OCI-LY1 (cell line): ENCODE results near the gene DHFR.

Source experiments
- H2AFZ ChIP-seq: fragments of 200-600 bp; sonication (generic), shearing (Covaris generic); 2 replicates; pipeline ENCODE4 v1.6.0; 2014; ENCODE audit warnings: antibody characterized with exemption, mild to moderate bottlenecking, low read length
- H3F3A ChIP-seq: fragments of 200-600 bp; sonication (generic), shearing (Covaris generic); 2 replicates; pipeline ENCODE4 v1.6.0; 2014; ENCODE audit warnings: mild to moderate bottlenecking, antibody characterized with exemption, low read length, moderate library complexity; ENCODE audit not compliant: insufficient read depth
- H3K27ac ChIP-seq: fragments of 200-600 bp; sonication (generic); 2 replicates; pipeline ENCODE4 v1.5.1; 2014; ENCODE audit warnings: low read length, mixed run types, mild to moderate bottlenecking, low read depth; ENCODE audit not compliant: poor library complexity, severe bottlenecking
- H3K27me3 ChIP-seq: fragments of 200-600 bp; sonication (generic); 2 replicates; pipeline ENCODE4 v1.6.0; 2014; ENCODE audit warnings: antibody characterized with exemption, mild to moderate bottlenecking, low read length, moderate library complexity; ENCODE audit not compliant: insufficient read depth
- H3K36me3 ChIP-seq: fragments of 200-600 bp; sonication (generic); 2 replicates; pipeline ENCODE4 v1.6.1; 2014; ENCODE audit warnings: mild to moderate bottlenecking, antibody characterized with exemption, low read length, moderate library complexity, mixed read lengths; ENCODE audit not compliant: insufficient read depth
- H3K4me1 ChIP-seq: fragments of 200-600 bp; sonication (generic); 2 replicates; pipeline ENCODE4 v1.5.1; 2014; ENCODE audit warnings: mild to moderate bottlenecking, low read length, moderate library complexity; ENCODE audit not compliant: insufficient read depth, severe bottlenecking
- H3K4me2 ChIP-seq: fragments of 200-600 bp; sonication (generic), shearing (Covaris generic); 2 replicates; pipeline ENCODE4 v1.6.1; 2014; ENCODE audit warnings: low read length
- H3K4me3 ChIP-seq: fragments of 200-600 bp; sonication (generic); 2 replicates; pipeline ENCODE4 v1.5.1; 2014; ENCODE audit warnings: low read length, low read depth, mild to moderate bottlenecking, mixed read lengths; ENCODE audit not compliant: poor library complexity, severe bottlenecking
- H3K79me2 ChIP-seq: fragments of 200-600 bp; shearing (Covaris generic); 2 replicates; pipeline ENCODE4 v1.6.1; 2016; ENCODE audit warnings: mixed run types, low read length, mixed read lengths; ENCODE audit not compliant: insufficient read depth
- H3K9ac ChIP-seq: fragments of 200-600 bp; sonication (generic), shearing (Covaris generic); 2 replicates; pipeline ENCODE4 v1.6.1; 2014; ENCODE audit warnings: mild to moderate bottlenecking, low read length, mixed read lengths
- H3K9me2 ChIP-seq: fragments of 200-600 bp; sonication (generic), shearing (Covaris generic); 2 replicates; pipeline ENCODE4 v1.6.1; 2014; ENCODE audit warnings: low read depth, mild to moderate bottlenecking, low read length, mixed read lengths
- H3K9me3 ChIP-seq: fragments of 200-600 bp; shearing (Covaris generic); 2 replicates; pipeline ENCODE4 v1.6.1; 2014; ENCODE audit warnings: low read length, mixed read lengths
- H4K20me1 ChIP-seq: fragments of 200-600 bp; sonication (generic), shearing (Covaris generic); 2 replicates; pipeline ENCODE4 v1.6.0; 2016; ENCODE audit warnings: mild to moderate bottlenecking, low read length; ENCODE audit not compliant: insufficient read depth
- EZH2 ChIP-seq: fragments of 200-600 bp; sonication (generic), shearing (Covaris generic); IDR thresholded peaks from 2 replicates; pipeline ENCODE4 v1.8.0; 2017; ENCODE audit warnings: borderline replicate concordance, mixed run types, mild to moderate bottlenecking, antibody characterized with exemption, low read length, moderate library complexity, mixed read lengths
- TF ChIP-seq, protein P1 (sequence below): fragments of 200-600 bp; sonication (generic), shearing (Covaris generic); IDR thresholded peaks from 2 replicates; pipeline ENCODE4 v1.5.1; 2017; ENCODE audit warnings: mild to moderate bottlenecking, antibody characterized with exemption, low read length, moderate library complexity, mixed read lengths

DHFR gene

DNA sequence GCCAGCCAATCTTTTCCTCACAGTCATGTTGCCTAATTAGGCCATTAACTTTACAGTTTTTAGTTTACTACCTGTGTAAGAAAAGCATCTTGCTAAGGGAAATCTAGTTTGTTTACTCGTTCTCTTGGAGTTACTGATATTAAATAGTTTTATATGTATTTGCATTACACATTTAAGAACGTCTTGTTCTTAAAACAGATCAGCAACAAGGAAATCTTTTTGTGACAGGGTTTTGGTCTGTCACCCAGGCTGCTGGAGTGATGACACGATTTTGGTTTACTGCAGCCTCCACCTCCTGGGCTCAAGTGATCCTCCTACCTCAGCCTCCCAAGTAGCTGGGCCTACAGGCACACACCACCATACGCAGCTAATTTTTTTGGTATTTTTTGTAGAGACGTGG, 29.6 kb downstream of the DHFR start:
- no peak overlapping the region for H3K4me3 ChIP-seq
- no peak overlapping the region for H3K4me2 ChIP-seq
- H3K79me2 ChIP-seq = no peaks in the 10 kb centered on the region
- no peak overlapping the region for H3K9ac ChIP-seq
- H4K20me1 ChIP-seq = no peaks in the 10 kb centered on the region
- H3K9me2 ChIP-seq = no peaks in the 10 kb centered on the region
- H3F3A ChIP-seq = no peaks in the 10 kb centered on the region
- no peak overlapping the region for H3K27ac ChIP-seq
- no peak for TF ChIP-seq EZH2
- TF ChIP-seq, protein P1, sequence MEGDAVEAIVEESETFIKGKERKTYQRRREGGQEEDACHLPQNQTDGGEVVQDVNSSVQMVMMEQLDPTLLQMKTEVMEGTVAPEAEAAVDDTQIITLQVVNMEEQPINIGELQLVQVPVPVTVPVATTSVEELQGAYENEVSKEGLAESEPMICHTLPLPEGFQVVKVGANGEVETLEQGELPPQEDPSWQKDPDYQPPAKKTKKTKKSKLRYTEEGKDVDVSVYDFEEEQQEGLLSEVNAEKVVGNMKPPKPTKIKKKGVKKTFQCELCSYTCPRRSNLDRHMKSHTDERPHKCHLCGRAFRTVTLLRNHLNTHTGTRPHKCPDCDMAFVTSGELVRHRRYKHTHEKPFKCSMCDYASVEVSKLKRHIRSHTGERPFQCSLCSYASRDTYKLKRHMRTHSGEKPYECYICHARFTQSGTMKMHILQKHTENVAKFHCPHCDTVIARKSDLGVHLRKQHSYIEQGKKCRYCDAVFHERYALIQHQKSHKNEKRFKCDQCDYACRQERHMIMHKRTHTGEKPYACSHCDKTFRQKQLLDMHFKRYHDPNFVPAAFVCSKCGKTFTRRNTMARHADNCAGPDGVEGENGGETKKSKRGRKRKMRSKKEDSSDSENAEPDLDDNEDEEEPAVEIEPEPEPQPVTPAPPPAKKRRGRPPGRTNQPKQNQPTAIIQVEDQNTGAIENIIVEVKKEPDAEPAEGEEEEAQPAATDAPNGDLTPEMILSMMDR = no peak
- no peaks in the 10 kb centered on the region for H3K27me3 ChIP-seq
- H2AFZ ChIP-seq = no peak overlapping the region
- no peaks in the 10 kb centered on the region for H3K4me1 ChIP-seq
- peaks cover 13% of the 10 kb centered on the region for H3K36me3 ChIP-seq
- no peaks in the 10 kb centered on the region for H3K9me3 ChIP-seq

DNA sequence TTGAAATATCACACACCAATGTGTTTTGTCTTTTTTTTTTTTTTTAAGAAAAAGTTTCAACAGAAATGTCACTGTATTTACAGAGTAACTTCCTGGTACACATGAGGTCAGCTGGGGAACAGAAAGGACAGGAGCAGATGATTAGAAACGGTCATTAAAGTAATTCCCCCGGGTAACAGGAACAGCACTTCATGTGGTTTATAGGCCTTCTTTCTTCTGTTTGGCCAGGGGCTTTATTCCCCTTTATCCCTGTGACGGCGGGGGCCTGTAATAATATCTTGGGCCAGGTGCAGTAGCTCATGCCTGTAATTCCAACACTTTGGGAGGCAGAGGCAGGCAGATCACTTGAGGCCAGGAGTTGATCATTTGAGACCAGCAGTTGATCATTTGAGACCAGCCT, 30.8 kb downstream of the DHFR start:
- H3K4me1 ChIP-seq = no peaks in the 10 kb centered on the region

DNA sequence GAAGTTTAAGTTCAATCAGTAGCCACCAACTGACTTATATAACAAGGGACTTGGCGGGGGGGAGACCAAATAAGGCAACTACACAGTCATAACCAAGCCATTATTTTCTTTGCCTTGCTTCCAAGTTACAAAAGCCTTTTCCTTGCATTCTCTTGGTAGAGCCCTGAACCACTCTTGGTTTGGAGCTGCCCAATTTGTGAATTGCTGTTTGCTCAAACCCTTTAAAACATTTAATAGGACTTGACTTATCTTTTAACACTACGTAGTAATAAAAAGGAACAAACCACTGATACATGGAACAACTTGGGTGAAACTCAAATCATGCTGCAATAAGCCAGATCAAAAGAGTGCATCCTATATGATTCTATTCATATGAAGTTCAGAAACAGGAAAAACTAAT, 32.0 kb downstream of the DHFR start:
- Histone ChIP-seq H3K9me2 (no peaks in the 10 kb centered on the region), H3K4me3 (no peak overlapping the region), H3K27ac (no peak overlapping the region), H3K36me3 (no peaks in the 10 kb centered on the region), H2AFZ (no peak overlapping the region), H3K27me3 (no peaks in the 10 kb centered on the region), H3K9me3 (no peaks in the 10 kb centered on the region), H3K9ac (no peak overlapping the region), H4K20me1 (no peaks in the 10 kb centered on the region), H3K4me2 (no peak overlapping the region), H3K79me2 (no peaks in the 10 kb centered on the region), H3K4me1 (no peaks in the 10 kb centered on the region), H3F3A (no peaks in the 10 kb centered on the region)
- TF ChIP-seq, protein P1 = no peak
- no peak for TF ChIP-seq EZH2

More for the DNA sequence above, 30.8 kb downstream of the DHFR start:
- Histone ChIP-seq H3K9ac (no peak overlapping the region), H3K4me2 (no peak overlapping the region), H3K36me3 (peaks cover under 1% of the 10 kb centered on the region; the same call in 1 of the 2 replicates), H3K27me3 (no peaks in the 10 kb centered on the region), H3F3A (no peaks in the 10 kb centered on the region), H3K27ac (no peak overlapping the region), H3K4me3 (no peak overlapping the region), H3K79me2 (no peaks in the 10 kb centered on the region), H3K9me3 (no peaks in the 10 kb centered on the region), H4K20me1 (no peaks in the 10 kb centered on the region), H3K9me2 (no peaks in the 10 kb centered on the region), H2AFZ (no peak overlapping the region)
- TF ChIP-seq EZH2 = no peak
- TF ChIP-seq, protein P1 = no peak
